Thyroid gland (tissue), 4 donors: ENCODE results near the gene SNCA.

Experiments
- POLR2A ChIP-seq, 2 donors: fragments of 450-650 bp; IDR thresholded peaks; one replicate each; pipeline ENCODE4 v1.6.1; 2017; ENCODE audit warnings: antibody characterized with exemption in 2 of 2, mild to moderate bottlenecking in 2 of 2, moderate library complexity in 1 of 2
- TF ChIP-seq, protein P1 (sequence below), 6 experiments: fragments of 200-600 bp in 3 of 6; fragments of 450-650 bp in 3 of 6; sonication (generic) in 3 of 6; IDR thresholded peaks; one replicate each; pipeline ENCODE4 v1.5.1; 2016 to 2019; ENCODE audit warnings: antibody characterized with exemption in 6 of 6, mild to moderate bottlenecking in 2 of 6, inconsistent platforms in 1 of 6, moderate library complexity in 1 of 6

DNA sequence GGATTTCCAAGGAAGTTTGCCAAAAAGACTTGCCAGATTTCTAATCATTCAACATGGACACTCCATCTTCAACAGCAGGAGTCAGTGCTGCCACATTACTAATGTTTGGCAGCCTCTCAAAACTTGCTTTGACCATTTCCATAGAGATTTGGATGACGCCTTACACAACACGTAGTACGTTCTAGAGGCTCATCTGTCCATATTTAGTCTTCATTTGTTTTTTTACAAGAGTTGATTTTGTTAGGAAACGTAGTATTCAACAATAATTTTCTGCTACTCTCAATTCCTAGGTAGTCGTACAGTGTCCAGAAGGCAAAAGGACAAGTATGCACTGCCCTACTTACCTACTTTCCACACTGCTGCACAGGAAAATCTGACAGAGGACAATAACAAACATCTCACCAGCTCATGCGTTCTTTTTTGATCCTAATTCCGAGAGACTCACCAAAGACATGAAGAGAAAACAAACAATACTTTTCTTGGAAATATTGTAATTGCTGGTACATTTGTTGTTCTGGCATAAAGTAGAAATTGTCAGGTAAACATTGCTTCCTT is 117.3 kb downstream of the SNCA start:
- TF ChIP-seq, protein P1, sequence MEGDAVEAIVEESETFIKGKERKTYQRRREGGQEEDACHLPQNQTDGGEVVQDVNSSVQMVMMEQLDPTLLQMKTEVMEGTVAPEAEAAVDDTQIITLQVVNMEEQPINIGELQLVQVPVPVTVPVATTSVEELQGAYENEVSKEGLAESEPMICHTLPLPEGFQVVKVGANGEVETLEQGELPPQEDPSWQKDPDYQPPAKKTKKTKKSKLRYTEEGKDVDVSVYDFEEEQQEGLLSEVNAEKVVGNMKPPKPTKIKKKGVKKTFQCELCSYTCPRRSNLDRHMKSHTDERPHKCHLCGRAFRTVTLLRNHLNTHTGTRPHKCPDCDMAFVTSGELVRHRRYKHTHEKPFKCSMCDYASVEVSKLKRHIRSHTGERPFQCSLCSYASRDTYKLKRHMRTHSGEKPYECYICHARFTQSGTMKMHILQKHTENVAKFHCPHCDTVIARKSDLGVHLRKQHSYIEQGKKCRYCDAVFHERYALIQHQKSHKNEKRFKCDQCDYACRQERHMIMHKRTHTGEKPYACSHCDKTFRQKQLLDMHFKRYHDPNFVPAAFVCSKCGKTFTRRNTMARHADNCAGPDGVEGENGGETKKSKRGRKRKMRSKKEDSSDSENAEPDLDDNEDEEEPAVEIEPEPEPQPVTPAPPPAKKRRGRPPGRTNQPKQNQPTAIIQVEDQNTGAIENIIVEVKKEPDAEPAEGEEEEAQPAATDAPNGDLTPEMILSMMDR (IDR thresholded peaks at IDR 0.05) = no peak
- no peak for TF ChIP-seq POLR2A (IDR thresholded peaks at IDR 0.05)
